Right lobe of liver (tissue), 4 donors: ENCODE data around the gene IGSF6.

Source experiments
- CTCF ChIP-seq, 4 donors: fragments of 200-600 bp in 3 of 4; fragments of 450-650 bp in 1 of 4; IDR thresholded peaks; one replicate each; pipeline versions ENCODE4 v1.5.1 to v1.8.0; 2016 to 2022; ENCODE audit warnings: antibody characterized with exemption in 4 of 4, mild to moderate bottlenecking in 2 of 4
- POLR2A ChIP-seq: fragments of 450-650 bp; IDR thresholded peaks from one replicate; pipeline ENCODE4 v1.6.1; 2017; ENCODE audit warnings: antibody characterized with exemption, mild to moderate bottlenecking
- donor health status: DM: no; HTN: no; CAD: no.
- donor health status: DM: no; HTN: no; CAD: no.
- donor health status: DM: no; HTN: yes; CAD: no.

GRCh38 chr16:21599122-21600030, 53.0 kb downstream of the IGSF6 start, which contains the start of gene METTL9:
- TF ChIP-seq CTCF (IDR thresholded peaks at IDR 0.05) (no peak), POLR2A (peak; percentile 85)
